Thyroid gland (tissue), 4 donors: ENCODE measurements around the gene ATP7B. TPM values are rescaled to one million over a fixed set of nuclear protein-coding genes. Genes with fewer than 3 reads are reported as not detected.

Source experiments
- DNase-seq, 2 donors: peaks; one replicate each; pipeline ENCODE4 v3.0.0-alpha.2; 2019
- H3K27ac ChIP-seq, 3 donors: fragments of 200-600 bp; sonication (generic); 1 replicate in 2 of 3; 2 replicates in 1 of 3; pipeline ENCODE4 v1.5.1; 2016 to 2019; ENCODE audit warnings: mild to moderate bottlenecking in 1 of 3, moderate library complexity in 1 of 3
- H3K27me3 ChIP-seq: fragments of 200-600 bp; sonication (generic); one replicate; pipeline ENCODE4 v1.5.1; 2019
- H3K36me3 ChIP-seq, 2 donors: fragments of 200-600 bp; sonication (generic); one replicate each; pipeline ENCODE4 v1.5.1; 2016 to 2019
- H3K4me1 ChIP-seq, 2 donors: fragments of 200-600 bp; sonication (generic); one replicate each; pipeline ENCODE4 v1.5.1; 2017 to 2019
- H3K4me3 ChIP-seq, 3 donors: fragments of 200-600 bp; sonication (generic); replicated peaks in 1 of 3; 1 replicate in 2 of 3; 2 replicates in 1 of 3; pipeline ENCODE4 v1.5.1; 2016; ENCODE audit warnings: mild to moderate bottlenecking in 1 of 3
- H3K9me3 ChIP-seq: fragments of 200-600 bp; sonication (generic); one replicate; pipeline ENCODE4 v1.5.1; 2017
- CTCF ChIP-seq, 6 experiments: fragments of 200-600 bp in 3 of 6; fragments of 450-650 bp in 3 of 6; sonication (generic) in 3 of 6; IDR thresholded peaks; one replicate each; pipeline ENCODE4 v1.5.1; 2016 to 2019; ENCODE audit warnings: antibody characterized with exemption in 6 of 6, mild to moderate bottlenecking in 2 of 6, inconsistent platforms in 1 of 6, moderate library complexity in 1 of 6
- POLR2A ChIP-seq, 2 donors: fragments of 450-650 bp; IDR thresholded peaks; one replicate each; pipeline ENCODE4 v1.6.1; 2017; ENCODE audit warnings: antibody characterized with exemption in 2 of 2, mild to moderate bottlenecking in 2 of 2, moderate library complexity in 1 of 2
- WGBS, 2 donors: methylation state at CpG; one replicate each; pipeline ENCODE4 v1.1.5; 2017; 5-methylcytosine and 5-hydroxymethylcytosine counted together
- intact Hi-C: fragments of 100-400 bp; cut with DNase I; formaldehyde crosslinking; loops from one replicate; pipeline ENCODE4 v1.15.1; 2023
- total RNA-seq, 4 donors: library from RNA; depleted of rRNA; stranded (reverse); fragments of >200 nt; gene quantifications; one replicate each; pipeline ENCODE4 v1.2.3, GENCODE V29; 2016

The ATP7B gene
- total RNA-seq, 4 donors from 2014 or later, result 3.8 to 10.1 (median 5.6) TPM

- 96 to 97% methylated on average over 4 of the region's 4 CpGs for WGBS, 2 donors
- H3K4me3 ChIP-seq, result no peak overlapping the region
- peaks cover 2% of the 10 kb centered on the region in 2 donors for H3K36me3 ChIP-seq
- TF ChIP-seq CTCF (IDR thresholded peaks at IDR 0.05), result no peak
- TF ChIP-seq POLR2A (IDR thresholded peaks at IDR 0.05), result no peak
- no peaks in the 10 kb centered on the region for H3K4me1 ChIP-seq
- no peak for DNase-seq
- H3K27me3 ChIP-seq, result no peaks in the 10 kb centered on the region
- H3K9me3 ChIP-seq, result no peaks in the 10 kb centered on the region
- H3K27ac ChIP-seq, result no peak overlapping the region
- intact Hi-C loops, result no loop called here
Observed at GRCh38 chr13:52029569-52029968, 18.3 kb upstream of the ATP7B start.

GRCh38 chr13:52027832-52028231 lies 16.6 kb upstream of the ATP7B start:
- H3K36me3 ChIP-seq, result peaks cover 4 to 10% of the 10 kb centered on the region in 2 donors
- WGBS, 2 donors, result 96 to 100% methylated on average over 1 of the region's 1 CpG
- no peaks in the 10 kb centered on the region for H3K9me3 ChIP-seq
- no peak overlapping the region for H3K4me3 ChIP-seq
- no peak for DNase-seq
- no peak for TF ChIP-seq CTCF (IDR thresholded peaks at IDR 0.05)
- no peak for TF ChIP-seq POLR2A (IDR thresholded peaks at IDR 0.05)
- no peaks in the 10 kb centered on the region for H3K27me3 ChIP-seq
- H3K4me1 ChIP-seq, result no peaks in the 10 kb centered on the region
- intact Hi-C loops, result no loop called here
- H3K27ac ChIP-seq, result no peak overlapping the region

- TF ChIP-seq CTCF (IDR thresholded peaks at IDR 0.05) (no peak), POLR2A (IDR thresholded peaks at IDR 0.05) (no peak)
Observed at GRCh38 chr13:52026246-52026626, 15.0 kb upstream of the ATP7B start.

GRCh38 chr13:52025475-52026245 lies 14.4 kb upstream of the ATP7B start:
- intact Hi-C loops, result no loop called here
- no peak for DNase-seq
- TF ChIP-seq POLR2A (IDR thresholded peaks at IDR 0.05), result no peak
- TF ChIP-seq CTCF (IDR thresholded peaks at IDR 0.05), result no peak
- Histone ChIP-seq H3K27ac (no peak overlapping the region), H3K36me3 (peaks cover 4 to 12% of the 10 kb centered on the region in 2 donors), H3K4me3 (no peak overlapping the region), H3K27me3 (no peaks in the 10 kb centered on the region), H3K9me3 (no peaks in the 10 kb centered on the region), H3K4me1 (no peaks in the 10 kb centered on the region)
- WGBS, 2 donors, result 96 to 99% methylated on average over 8 of the region's 8 CpGs

More at GRCh38 chr13:52026246-52026626, 15.0 kb upstream of the ATP7B start:
- Histone ChIP-seq H3K4me1 (no peaks in the 10 kb centered on the region), H3K27me3 (no peaks in the 10 kb centered on the region), H3K36me3 (peaks cover 4 to 10% of the 10 kb centered on the region in 2 donors), H3K4me3 (no peak overlapping the region), H3K27ac (no peak overlapping the region), H3K9me3 (no peaks in the 10 kb centered on the region)
- 94 to 99% methylated on average over 3 of the region's 3 CpGs for WGBS, 2 donors
- no peak for DNase-seq
- intact Hi-C loops, result no loop called here

GRCh38 chr13:52024481-52024880 lies 13.2 kb upstream of the ATP7B start, which contains the start of gene UTP14C:
UTP14C (plus strand) TSS chr13:52024691; CDS start chr13:52028805, 4,114 bp downstream.
- intact Hi-C loops, result no loop called here
- Histone ChIP-seq H3K27ac (no peak within 1 kb of the TSS), H3K4me3 (no peak within 1 kb of the TSS), H3K4me1 (no peaks in the 10 kb centered on the region), H3K9me3 (no peaks in the 10 kb centered on the region), H3K27me3 (no peaks in the 10 kb centered on the region), H3K36me3 (peaks cover 13 to 19% of the 10 kb centered on the region in 2 donors)
- DNase-seq, result no peak
- 98 to 100% methylated on average over 3 of the region's 3 CpGs for WGBS, 2 donors
- TF ChIP-seq POLR2A (IDR thresholded peaks at IDR 0.05), result no peak
- no peak for TF ChIP-seq CTCF (IDR thresholded peaks at IDR 0.05)
